NCI-H526 (cell line): Measurements from ENCODE around the gene CDCA3.
A peak's percentile ranks its signal among the peaks of the same experiment; 100 is the strongest.
"Not testable (repeated sequence)": the region's sequence is repeated elsewhere in the genome, so short reads cannot be mapped to it uniquely, and the experiment has no call there.

Experiments
- DNase-seq, 2 experiments: peaks; one replicate each; lab custom pipeline; 2025; lab: John Stamatoyannopoulos, UW

The CDCA3 gene

GRCh38 chr12:6872073-6873048 is 21.3 kb upstream of the CDCA3 start:
- DNase-seq = peak; percentile 43 to 82

GRCh38 chr12:6871052-6871957 is 20.2 kb upstream of the CDCA3 start:
- DNase-seq = peak in 1 of 2 experiments; percentile 24

- DNase-seq = not testable (repeated sequence)
Measured at GRCh38 chr12:6870304-6870703, 19.2 kb upstream of the CDCA3 start.

GRCh38 chr12:6869049-6870021 is 18.2 kb upstream of the CDCA3 start:
- peak; percentile 80 to 90 for DNase-seq

- no peak for DNase-seq
Measured at GRCh38 chr12:6868211-6869048, 17.3 kb upstream of the CDCA3 start.

- peak in 1 of 2 experiments; percentile 84 for DNase-seq
Measured at GRCh38 chr12:6867413-6868210, 16.5 kb upstream of the CDCA3 start, which contains the start of gene TPI1. TSS of gene TPI1 (plus strand) at chr12:6867531. CDS start at chr12:6867567, 36 bp downstream.

- DNase-seq = peak in 1 of 2 experiments; percentile 49
Measured at GRCh38 chr12:6866920-6867412, 15.9 kb upstream of the CDCA3 start.

- no peak for DNase-seq
Measured at GRCh38 chr12:6866163-6866919, 15.3 kb upstream of the CDCA3 start.

GRCh38 chr12:6865307-6865706 is 14.2 kb upstream of the CDCA3 start:
- DNase-seq = not testable (repeated sequence)

GRCh38 chr12:6863586-6864321 is 12.7 kb upstream of the CDCA3 start:
- DNase-seq = no peak

- no peak for DNase-seq
Measured at GRCh38 chr12:6863033-6863432, 11.9 kb upstream of the CDCA3 start.

GRCh38 chr12:6861391-6861790 is 10.3 kb upstream of the CDCA3 start:
- no peak for DNase-seq

- no peak for DNase-seq
Measured at GRCh38 chr12:6860942-6861341, 9.9 kb upstream of the CDCA3 start.

- no peak for DNase-seq
Measured at GRCh38 chr12:6860116-6860515, 9.0 kb upstream of the CDCA3 start.

- DNase-seq = no peak
Measured at GRCh38 chr12:6858799-6859198, 7.7 kb upstream of the CDCA3 start.

GRCh38 chr12:6855322-6855721 is 4.2 kb upstream of the CDCA3 start:
- DNase-seq = no peak

- DNase-seq = no peak
Measured at GRCh38 chr12:6854036-6854435, 3.0 kb upstream of the CDCA3 start.

- DNase-seq = no peak
Measured at GRCh38 chr12:6853626-6854025, 2.5 kb upstream of the CDCA3 start.
